GM12878 (cell line): Measurements from ENCODE around the gene CIB2. TPM values are rescaled to one million over a fixed set of nuclear protein-coding genes. Genes with fewer than 3 reads are reported as not detected.

Experiments
- ATAC-seq: fragments of 200-7000 bp; cut with Tn5 transposase; 3 replicates; pipeline ENCODE4 v1.9.1; 2020; ENCODE audit warnings: mild to moderate bottlenecking, moderate library complexity
- BruUV-seq: library from RNA; stranded (reverse); fragments of 400-500 nt; replicated peaks from 2 replicates; lab custom pipeline; 2021; lab: Mats Ljungman, UMichigan
- CTCF ChIA-PET: fragments of 300-600 bp; sonication (Branson Sonifier 250); formaldehyde crosslinking; extraction: SDS; loops from one replicate; lab custom pipeline; 2021; ENCODE audit warnings: inconsistent platforms; lab: Yijun Ruan, JAX
- POLR2A ChIA-PET: fragments of 350-600 bp; formaldehyde crosslinking; extraction: SDS; loops from one replicate; lab custom pipeline; 2021; ENCODE audit warnings: inconsistent platforms; lab: Charles Lee
- RAD21 ChIA-PET: fragments of 300-600 bp; sonication (Branson Sonifier 250); formaldehyde crosslinking; loops from one replicate; lab custom pipeline; 2023; ENCODE audit warnings: antibody characterized with exemption; ENCODE audit not compliant: unreplicated experiment; lab: Charles Lee
- SMC1A ChIA-PET: fragments of 300-600 bp; sonication (Branson Sonifier 250); formaldehyde crosslinking; loops from one replicate; lab custom pipeline; 2023; ENCODE audit not compliant: unreplicated experiment, uncharacterized antibody; lab: Charles Lee
- DNase-seq: peaks from one replicate; pipeline ENCODE4 v3.0.0-alpha.2; 2011; ENCODE audit warnings: low read depth, low spot score
- FAIRE-seq: peaks from 3 replicates; lab custom pipeline; 2011; peaks lifted over from hg19 to GRCh38; lab: Jason Lieb, UNC
- H2AFZ ChIP-seq: 2 replicates; pipeline ENCODE4 v1.6.0; 2011; ENCODE audit warnings: low read depth, low read length, control low read depth; ENCODE audit not compliant: control insufficient read depth
- H3K27ac ChIP-seq: 2 replicates; pipeline ENCODE4 v1.5.1; 2011; ENCODE audit warnings: control low read depth; ENCODE audit not compliant: control insufficient read depth, insufficient read depth
- H3K27me3 ChIP-seq, 2 experiments: replicated peaks in 1 of 2; 2 replicates each; pipeline versions ENCODE4 v1.6.0 to v1.6.1; 2011; ENCODE audit warnings: low read length in 1 of 2; ENCODE audit not compliant: control insufficient read depth in 2 of 2, insufficient read depth in 2 of 2
- H3K36me3 ChIP-seq, 2 experiments: 2 replicates each; pipeline ENCODE4 v1.5.1; 2011; ENCODE audit warnings: low read length in 1 of 2; ENCODE audit not compliant: control insufficient read depth in 2 of 2, insufficient read depth in 2 of 2
- H3K4me1 ChIP-seq: 2 replicates; pipeline ENCODE4 v1.6.1; 2011; ENCODE audit warnings: mild to moderate bottlenecking, low read length, moderate library complexity, mixed read lengths; ENCODE audit not compliant: control insufficient read depth, insufficient read depth
- H3K4me2 ChIP-seq: 2 replicates; pipeline ENCODE4 v1.6.0; 2011; ENCODE audit warnings: control low read depth; ENCODE audit not compliant: control insufficient read depth, insufficient read depth
- H3K4me3 ChIP-seq: fragments of 200-600 bp; sonication (generic); 2 replicates; pipeline ENCODE4 v1.5.1; 2016
- H3K79me2 ChIP-seq: 2 replicates; pipeline ENCODE4 v1.6.0; 2011; ENCODE audit warnings: low read length; ENCODE audit not compliant: control insufficient read depth, insufficient read depth
- H3K9ac ChIP-seq: 2 replicates; pipeline ENCODE4 v1.8.0; 2011; ENCODE audit warnings: low read length, control low read depth, mixed read lengths; ENCODE audit not compliant: control insufficient read depth, insufficient read depth
- H3K9me3 ChIP-seq: replicated peaks from 3 replicates; pipeline ENCODE4 v1.5.1; 2011; ENCODE audit warnings: mild to moderate bottlenecking, low read length; ENCODE audit not compliant: control insufficient read depth, insufficient read depth
- H4K20me1 ChIP-seq: 2 replicates; pipeline ENCODE4 v1.6.0; 2011; ENCODE audit not compliant: control insufficient read depth, insufficient read depth
- CBX5 ChIP-seq: sonication (generic); IDR thresholded peaks from 2 replicates; pipeline ENCODE4 v1.6.1; 2016; ENCODE audit warnings: low read depth, moderate library complexity, mild to moderate bottlenecking, inconsistent platforms
- CEBPB ChIP-seq, 2 experiments: fragments of 150-350 bp in 1 of 2; IDR thresholded peaks; 2 replicates each; pipeline ENCODE4 v1.6.1; 2012 to 2014; ENCODE audit warnings: low read depth in 2 of 2, low read length in 2 of 2, borderline replicate concordance in 1 of 2, inconsistent platforms in 1 of 2
- CREB1 ChIP-seq: IDR thresholded peaks from 2 replicates; pipeline ENCODE4 v1.6.1; 2012; ENCODE audit warnings: low read depth, mild to moderate bottlenecking, inconsistent platforms
- CTCF ChIP-seq, 3 experiments: IDR thresholded peaks in 2 of 3; conservative IDR thresholded peaks in 1 of 3; 2 replicates each; pipeline ENCODE4 v1.5.1; 2011; ENCODE audit warnings: low read depth in 3 of 3, low read length in 3 of 3, mild to moderate bottlenecking in 3 of 3, control low read depth in 2 of 3, moderate library complexity in 2 of 3, inconsistent platforms in 1 of 3, mixed read lengths in 1 of 3; ENCODE audit not compliant: control insufficient read depth in 2 of 3, insufficient read depth in 1 of 3; ENCODE audit errors: extremely low read depth in 1 of 3
- EP300 ChIP-seq, 2 experiments: fragments of 150-350 bp in 1 of 2; IDR thresholded peaks; 2 replicates each; pipeline ENCODE4 v1.6.1; 2011 to 2012; ENCODE audit warnings: low read depth in 2 of 2, low read length in 2 of 2, borderline replicate concordance in 1 of 2, improper control_type of control experiment in 1 of 2, inconsistent platforms in 1 of 2; ENCODE audit not compliant: control insufficient read depth in 1 of 2
- HSF1 ChIP-seq: fragments of 150-350 bp; IDR thresholded peaks from 2 replicates; pipeline ENCODE4 v1.6.1; 2014; ENCODE audit warnings: mild to moderate bottlenecking, low read depth, low read length
- MTA3 ChIP-seq: IDR thresholded peaks from 2 replicates; pipeline ENCODE4 v1.6.1; 2012; ENCODE audit warnings: low read length, inconsistent platforms, borderline replicate concordance
- MXI1 ChIP-seq: fragments of 150-350 bp; IDR thresholded peaks from 2 replicates; pipeline ENCODE4 v1.6.1; 2011; ENCODE audit warnings: low read depth, mild to moderate bottlenecking, inconsistent platforms, low read length, improper control_type of control experiment
- RBBP5 ChIP-seq: fragments of 200-600 bp; sonication (generic); conservative IDR thresholded peaks from 2 replicates; pipeline ENCODE4 v1.6.1; 2016
- RFX5 ChIP-seq: IDR thresholded peaks from 2 replicates; pipeline ENCODE4 v1.6.1; 2011; ENCODE audit warnings: low read depth, low read length, improper control_type of control experiment
- USF1 ChIP-seq: IDR thresholded peaks from 2 replicates; pipeline ENCODE4 v1.6.1; 2011; ENCODE audit warnings: borderline replicate concordance, low read depth, mild to moderate bottlenecking, moderate library complexity, mixed read lengths, low read length; ENCODE audit not compliant: insufficient read depth; ENCODE audit errors: extremely low read length
- ZNF207 ChIP-seq: fragments of 450-650 bp; IDR thresholded peaks from 2 replicates; pipeline ENCODE4 v1.6.1; 2014; ENCODE audit warnings: antibody characterized with exemption, mild to moderate bottlenecking, borderline replicate concordance
- ZNF592 ChIP-seq: fragments of 450-650 bp; IDR thresholded peaks from 2 replicates; pipeline ENCODE4 v1.6.1; 2017; ENCODE audit warnings: mild to moderate bottlenecking, moderate library complexity
- WGBS: methylation state at CpG from one replicate; pipeline ENCODE4 v1.1.6; 2016; ENCODE audit warnings: low lambda C conversion rate; ENCODE audit not compliant: insufficient replicate concordance, insufficient coverage; ENCODE audit errors: missing lambda C conversion rate; 5-methylcytosine and 5-hydroxymethylcytosine counted together
- in situ Hi-C: fragments of 300-500 bp; cut with MboI; formaldehyde crosslinking; loops from 9 replicates; pipeline ENCODE4 v1.14.3; 2018; ENCODE audit warnings: mixed read lengths
- intact Hi-C: fragments of 100-400 bp; cut with micrococcal nuclease; formaldehyde crosslinking; loops from one replicate; pipeline ENCODE4 v1.14.2; 2022; ENCODE audit not compliant: unreplicated experiment
- polyA plus RNA-seq, 11 experiments: library from polyadenylated mRNA; depleted of rRNA in 4 of 11; unstranded in 6 of 11; stranded (reverse) in 5 of 11; fragments of >200 nt; fragmentation: Nextera tagmentation in 4 of 11; fragmentation: Illumina TruSeq in 1 of 11; extraction: Ambion mirVana in 4 of 11; extraction: Trizol in 1 of 11; gene quantifications; 1 replicate in 1 of 11; 2 replicates in 10 of 11; pipeline versions ENCODE4 v1.2.1 to v1.2.3, GENCODE V29; 2011 to 2016; ENCODE audit warnings: inconsistent platforms in 2 of 11, missing spikeins in 2 of 11, low read depth in 1 of 11
- total RNA-seq, 4 experiments: library from RNA; depleted of rRNA in 3 of 4; stranded (reverse); fragments of >200 nt in 3 of 4; fragmentation: Illumina TruSeq in 1 of 4; extraction: Trizol in 1 of 4; gene quantifications; 2 replicates each; pipeline versions ENCODE4 v1.2.1 to v1.2.3, GENCODE V29; 2013 to 2021

CIB2 gene
- total and polyA plus RNA-seq, 10 of the 15 experiments (the other 5 are each of a cell fraction or from before 2014, with no cell fraction given) = 0.56 to 12.1 (median 7.1) TPM

- no peaks in the 10 kb centered on the region for H4K20me1 ChIP-seq
- ATAC-seq (peak; percentile 11; the same call in 1 of the 3 replicates), DNase-seq (no peak), FAIRE-seq (no peak)
- H3K9me3 ChIP-seq = no peaks in the 10 kb centered on the region
- WGBS = 8% methylated on average over 5 of the region's 5 CpGs
- intact Hi-C loops (loop anchor here (2.0 to 5.0 kb wide), 5 partner anchors 35 to 102 kb away; no protein-coding TSS in a partner anchor), in situ Hi-C loops (no loop called here)
- H3K27me3 ChIP-seq = no peaks in the 10 kb centered on the region
- H3K36me3 ChIP-seq = 0 out of 4 replicates have a peak, but pooled peaks cover 0 to 3% of the 10 kb centered on the region in 2 experiments
- H3K79me2 ChIP-seq = peaks cover 79% of the 10 kb centered on the region
- H3K4me2 ChIP-seq = peak overlapping the region; percentile 93
- ChIA-PET POLR2A (interaction anchor here (0.8 to 6.8 kb wide), 9 partner anchors 9 to 80 kb away, joined by 3 to 79 read pairs (median 5); partner anchors contain the start of gene IDH3A), RAD21 (interaction anchor here (0.8 to 9.2 kb wide), 17 partner anchors 10 to 105 kb away, joined by 3 to 170 read pairs (median 9); no protein-coding TSS in a partner anchor), SMC1A (interaction anchor here (1.0 to 12.0 kb wide), 19 partner anchors 7 to 105 kb away, joined by 3 to 305 read pairs (median 7); no protein-coding TSS in a partner anchor), CTCF (interaction anchor here (0.6 to 13.4 kb wide), 22 partner anchors 10 to 130 kb away, joined by 3 to 191 read pairs (median 6); no protein-coding TSS in a partner anchor)
- peak overlapping the region; percentile 57 for H3K9ac ChIP-seq
- H3K4me3 ChIP-seq = peak overlapping the region; percentile 50
- BruUV-seq = no TSS peak
- no peak overlapping the region for H2AFZ ChIP-seq
- H3K27ac ChIP-seq = peak overlapping the region; percentile 89
- peaks cover 51% of the 10 kb centered on the region for H3K4me1 ChIP-seq
- 0 out of 2 replicates have a peak, but pooled peaks have one; percentile 11 for TF ChIP-seq MTA3
- no peak for TF ChIP-seq ZNF207
- no peak for TF ChIP-seq CEBPB (IDR thresholded peaks at IDR 0.05; ENCODE audit: borderline replicate concordance in 1 of 2, low read depth in 2 of 2, low read length in 2 of 2)
- no peak for TF ChIP-seq RBBP5
- TF ChIP-seq EP300 (IDR thresholded peaks at IDR 0.05; ENCODE audit: borderline replicate concordance in 1 of 2, control insufficient read depth in 1 of 2, low read depth in 2 of 2, low read length in 2 of 2) = no peak
- TF ChIP-seq HSF1 = no peak
- no peak for TF ChIP-seq CREB1
- TF ChIP-seq MXI1 = no peak
- TF ChIP-seq ZNF592 = no peak
- no peak for TF ChIP-seq USF1
- TF ChIP-seq CBX5 = no peak
- peak in 1 of 3 experiments; percentile 14; a peak in 1 of 6 replicates for TF ChIP-seq CTCF (IDR thresholded peaks at IDR 0.05 in 2 of 3, conservative IDR thresholded peaks at IDR 0.05 in 1 of 3; ENCODE audit: control insufficient read depth in 2 of 3, extremely low read depth in 1 of 3, insufficient read depth in 1 of 3, low read depth in 3 of 3, low read length in 3 of 3)
- no peak for TF ChIP-seq RFX5
Measured at GRCh38 chr15:78069462-78070029, 61.7 kb downstream of the CIB2 start.
